Dermis microvascular lymphatic vessel endothelial cell (primary cell): ENCODE data around the gene AIRE. TPM values are rescaled to one million over a fixed set of nuclear protein-coding genes. Genes with fewer than 3 reads are reported as not detected.

Experiments
- DNase-seq, 2 donors: peaks; one replicate each; pipeline versions ENCODE4 v3.0.0 to v3.0.0-alpha.2; 2010; ENCODE audit warnings: low read depth in 2 of 2
- total RNA-seq: library from RNA; depleted of rRNA; stranded (reverse); fragments of >200 nt; gene quantifications from 2 replicates; pipeline ENCODE4 v1.2.1, GENCODE V29; 2014

The AIRE gene
- total RNA-seq, 1 donor from 2014 or later: not detected

DNA sequence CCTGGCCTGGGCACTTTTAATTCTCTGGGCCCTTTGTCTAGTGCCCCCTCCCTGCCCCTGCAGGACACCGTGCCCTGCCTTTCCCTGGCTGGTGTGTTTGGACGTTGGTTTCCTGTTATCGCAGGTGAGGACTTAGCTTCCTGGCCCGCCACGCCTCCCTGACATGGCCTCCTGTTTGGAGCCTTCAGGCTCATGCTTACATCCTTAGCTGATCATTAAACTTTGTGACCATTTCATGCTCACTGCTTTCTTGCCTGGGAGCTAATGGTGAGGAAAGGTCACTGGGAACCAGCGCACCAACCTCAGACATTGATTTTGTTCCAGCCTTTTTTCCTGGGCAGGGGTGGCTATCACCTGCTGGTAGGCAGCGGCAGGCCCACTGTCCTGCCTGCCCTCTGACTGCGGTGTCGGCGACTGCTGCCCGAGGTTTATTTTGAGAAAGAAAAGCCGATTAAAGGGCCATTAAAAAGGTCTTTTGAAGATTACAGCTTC is 17.9 kb downstream of the AIRE start:
- DNase-seq: peak in 1 of 2 donors; percentile 22

GRCh38 chr21:44304011-44304616 is 18.4 kb downstream of the AIRE start:
- DNase-seq: no peak

DNA sequence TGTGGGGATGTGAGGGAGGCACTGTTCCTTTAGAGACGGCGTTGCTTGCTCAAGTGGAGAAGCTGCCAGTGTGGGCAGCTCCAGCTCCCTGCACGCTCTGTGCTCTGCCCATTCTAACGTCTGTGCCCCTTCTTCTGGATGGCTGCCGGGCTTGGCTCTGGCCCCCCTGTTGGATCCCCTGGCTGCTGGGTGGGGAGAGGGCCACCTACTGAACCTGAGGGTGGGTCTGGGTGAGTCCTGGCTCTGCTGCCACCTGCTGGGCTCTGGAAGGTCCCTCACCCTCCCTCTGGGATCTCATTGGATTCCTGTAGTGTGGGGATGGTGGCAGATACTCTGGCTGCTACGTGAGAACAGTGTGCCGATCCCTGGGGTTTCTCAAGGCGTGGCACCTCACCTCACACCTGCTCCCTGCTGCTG is 19.2 kb downstream of the AIRE start:
- peak; percentile 30 to 65 for DNase-seq

DNA sequence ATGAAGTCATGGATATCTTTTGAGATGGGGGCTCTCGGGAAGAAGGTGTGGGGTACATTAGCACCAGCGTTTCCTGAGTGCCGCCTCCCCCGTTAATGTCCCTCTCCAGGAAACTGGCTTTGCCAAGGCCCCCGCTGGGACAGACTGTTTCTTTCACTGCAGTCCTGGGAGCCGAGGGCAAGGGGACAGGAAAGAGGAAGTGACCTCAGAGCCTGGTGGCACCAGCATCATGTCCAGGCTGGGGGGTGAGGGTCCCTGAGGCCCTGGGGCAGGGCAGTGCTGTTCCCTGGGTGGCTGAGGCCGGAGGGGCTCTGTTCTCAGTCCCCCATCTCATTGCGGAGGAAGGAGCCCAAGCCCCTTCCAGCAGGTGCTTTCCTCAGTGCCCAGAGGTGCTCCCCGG is 20.0 kb downstream of the AIRE start:
- DNase-seq: peak in 1 of 2 donors; percentile 18

GRCh38 chr21:44306936-44307704 is 21.4 kb downstream of the AIRE start:
- DNase-seq: no peak

- no peak for DNase-seq
Observed at GRCh38 chr21:44310628-44311507, 25.2 kb downstream of the AIRE start.

DNA sequence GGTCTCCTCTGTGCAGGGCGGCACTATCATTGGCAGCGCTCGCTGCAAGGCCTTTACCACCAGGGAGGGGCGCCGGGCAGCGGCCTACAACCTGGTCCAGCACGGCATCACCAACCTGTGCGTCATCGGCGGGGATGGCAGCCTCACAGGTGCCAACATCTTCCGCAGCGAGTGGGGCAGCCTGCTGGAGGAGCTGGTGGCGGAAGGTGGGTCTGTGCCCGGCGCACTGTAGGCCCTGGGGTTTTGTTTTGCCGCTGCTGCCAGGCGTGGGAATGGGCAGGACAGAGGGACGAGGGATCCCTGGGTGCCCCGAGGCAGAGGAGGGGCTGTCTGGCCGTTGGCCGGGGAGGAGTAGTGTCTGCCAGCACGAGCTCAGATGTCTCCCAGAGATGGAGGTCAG is 26.4 kb downstream of the AIRE start:
- no peak for DNase-seq

- no peak for DNase-seq
Observed at GRCh38 chr21:44312716-44313115, 27.0 kb downstream of the AIRE start.

DNA sequence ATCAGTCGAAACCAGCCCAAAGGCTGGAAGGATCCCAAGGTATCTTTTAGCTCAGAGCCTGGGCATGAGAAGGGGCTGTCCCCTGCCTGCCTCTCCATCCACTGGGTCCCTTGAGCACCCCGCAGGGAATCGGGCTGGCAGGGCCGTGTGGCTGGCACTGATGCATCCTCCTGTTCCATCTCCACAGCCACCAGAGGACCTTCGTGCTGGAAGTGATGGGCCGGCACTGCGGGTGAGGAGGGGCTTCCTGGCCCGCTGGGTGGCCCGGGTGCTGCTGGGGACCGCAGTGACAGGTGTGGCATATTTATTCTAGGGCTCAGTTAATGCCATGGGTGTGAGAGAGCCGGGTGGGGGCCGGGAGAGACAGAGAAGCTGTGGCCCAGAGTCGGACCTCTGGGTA is 27.8 kb downstream of the AIRE start:
- no peak for DNase-seq

DNA sequence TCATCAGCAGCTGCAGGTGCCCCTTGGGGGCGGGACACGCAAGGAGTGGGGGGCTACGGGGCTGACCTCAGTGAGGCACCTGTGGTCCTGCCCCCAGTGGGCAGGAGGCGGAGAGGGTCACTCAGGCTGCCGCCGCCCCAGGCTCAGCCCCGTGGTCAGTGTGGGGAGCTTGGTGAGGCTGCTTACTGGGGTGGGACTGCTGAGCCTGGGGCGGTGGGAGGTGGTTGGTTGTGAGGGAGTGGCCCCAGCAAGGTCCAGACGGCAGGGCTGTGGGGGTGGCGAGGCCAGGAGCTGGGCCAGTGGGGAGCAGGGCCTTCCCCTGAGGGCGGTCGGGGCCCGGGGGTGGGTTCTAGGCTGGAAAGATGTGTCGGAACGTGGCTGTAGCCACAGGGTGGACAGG is 28.5 kb downstream of the AIRE start:
- no peak for DNase-seq

- DNase-seq: no peak
Observed at GRCh38 chr21:44314561-44314960, 28.9 kb downstream of the AIRE start.

- no peak for DNase-seq
Observed at GRCh38 chr21:44315691-44316203, 30.1 kb downstream of the AIRE start.

GRCh38 chr21:44316277-44316900 is 30.7 kb downstream of the AIRE start:
- no peak for DNase-seq

DNA sequence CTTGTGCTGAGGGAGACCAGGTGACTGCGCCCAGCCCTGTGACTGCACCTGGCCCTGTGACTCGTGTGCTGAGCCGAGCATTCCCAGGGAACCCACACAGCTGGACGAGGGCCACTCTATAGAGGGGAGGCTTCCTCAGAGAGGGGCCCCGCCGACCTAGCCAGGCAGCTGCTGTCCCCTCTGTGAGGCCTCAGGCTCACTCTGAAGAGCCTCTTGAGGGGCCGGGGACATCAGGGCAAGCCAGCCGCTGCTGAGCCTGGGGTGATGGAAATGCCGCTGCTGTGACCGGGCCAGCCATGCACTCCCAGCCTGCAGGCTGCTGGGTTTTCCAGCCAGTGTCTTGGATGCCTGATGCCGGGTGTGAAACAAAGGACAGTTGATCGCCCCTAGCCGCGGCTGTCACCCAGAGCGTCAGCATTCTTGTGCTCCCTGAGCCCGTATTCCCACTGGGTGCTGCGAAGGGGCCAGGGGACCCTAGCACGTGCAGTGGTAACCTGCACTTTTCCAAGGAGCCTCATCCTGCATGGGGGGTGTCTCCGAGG is 31.6 kb downstream of the AIRE start:
- no peak for DNase-seq

DNA sequence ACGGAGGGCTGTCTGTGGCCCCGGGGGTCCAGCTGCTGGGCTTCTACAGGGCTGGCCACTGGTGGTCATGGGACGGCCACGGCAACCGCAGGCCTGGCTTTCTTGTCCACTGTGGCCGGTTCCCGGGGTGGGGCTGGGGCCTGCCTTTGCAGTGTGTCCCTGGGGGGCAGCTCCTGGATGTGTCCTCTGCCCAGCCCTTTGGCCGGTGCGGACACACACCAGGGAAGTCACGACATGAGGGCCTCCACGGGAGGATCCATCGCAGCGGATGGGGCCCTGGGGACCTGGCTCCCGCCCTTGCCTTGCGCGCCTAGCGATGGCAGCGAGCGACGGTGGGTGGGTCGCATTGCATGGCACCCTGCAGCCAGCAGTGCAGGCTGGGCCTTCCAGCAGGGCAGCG is 32.2 kb downstream of the AIRE start:
- DNase-seq: no peak

- no peak for DNase-seq
Observed at GRCh38 chr21:44318489-44319285, 33.0 kb downstream of the AIRE start.

DNA sequence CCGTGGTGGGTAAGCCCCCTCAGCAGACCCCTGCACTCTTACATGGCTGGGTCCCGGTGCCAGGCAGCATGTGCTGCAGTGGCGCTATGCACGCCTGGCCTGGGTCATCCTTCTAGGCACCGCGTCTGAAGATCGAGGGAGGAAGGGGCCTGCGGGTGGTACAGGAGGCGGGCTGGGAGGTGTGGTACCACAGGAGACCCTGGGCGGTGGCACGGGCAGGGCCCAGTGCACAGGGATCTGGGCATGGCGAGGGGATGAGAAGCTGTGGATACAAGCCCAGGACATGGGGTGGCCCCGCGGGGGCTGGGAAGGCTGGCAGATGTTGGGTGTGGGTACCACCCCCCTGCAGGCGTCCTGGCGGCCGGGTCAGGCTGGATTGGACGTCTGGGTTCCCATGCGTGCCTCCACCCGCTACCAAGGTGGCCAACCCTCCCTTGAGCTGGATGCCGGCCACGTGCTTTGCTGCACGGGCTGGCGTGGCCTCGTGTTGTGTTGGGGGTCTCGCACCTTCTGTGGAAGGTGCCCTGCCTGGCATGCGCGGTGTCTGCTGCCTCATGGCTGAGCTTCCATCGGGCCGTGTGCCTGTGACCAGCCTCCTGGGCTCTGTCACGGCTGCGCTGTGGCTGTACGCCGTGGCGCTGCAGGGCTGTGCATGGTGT is 33.9 kb downstream of the AIRE start:
- DNase-seq: no peak

GRCh38 chr21:44320847-44321246 is 35.2 kb downstream of the AIRE start:
- no peak for DNase-seq

- no peak for DNase-seq
Observed at GRCh38 chr21:44321846-44322450, 36.3 kb downstream of the AIRE start.
